Brain microvascular endothelial cell (primary cell): ENCODE results near the gene LST1.

Experiments
- DNase-seq: peaks from one replicate; pipeline ENCODE4 v3.0.0-alpha.2; 2020
- H3K27ac ChIP-seq: fragments of 250-450 bp; sonication (Bioruptor Pico); 2 replicates; pipeline ENCODE4 v1.5.1; 2020; ENCODE audit warnings: mild to moderate bottlenecking, moderate library complexity
- H3K27me3 ChIP-seq: fragments of 250-450 bp; sonication (Bioruptor Pico); replicated peaks from 2 replicates; pipeline ENCODE4 v1.5.1; 2020; ENCODE audit warnings: mild to moderate bottlenecking
- H3K36me3 ChIP-seq: fragments of 250-450 bp; sonication (Bioruptor Pico); replicated peaks from 2 replicates; pipeline ENCODE4 v1.5.1; 2020; ENCODE audit warnings: mild to moderate bottlenecking
- H3K4me3 ChIP-seq: 2 replicates; pipeline ENCODE4 v1.5.1; 2011; ENCODE audit warnings: low read depth, mild to moderate bottlenecking, control low read depth, low read length, moderate library complexity
- CTCF ChIP-seq: IDR thresholded peaks from 2 replicates; pipeline ENCODE4 v1.5.1; 2011; ENCODE audit warnings: low read depth, mild to moderate bottlenecking, moderate library complexity, low read length, control low read depth, inconsistent platforms; ENCODE audit errors: missing control alignments
- in situ Hi-C: cut with HindIII; loops from 2 replicates; pipeline ENCODE4 v1.10.0; 2017; ENCODE audit warnings: low sequenced_read_pairs, low pct_ligation_motif_present

LST1 gene

GRCh38 chr6:31634969-31635575, 49.0 kb downstream of the LST1 start:
- Histone ChIP-seq H3K27ac (no peak overlapping the region), H3K4me3 (no peak overlapping the region), H3K36me3 (peaks cover 91% of the 10 kb centered on the region), H3K27me3 (no peaks in the 10 kb centered on the region)
- in situ Hi-C loops, result no loop called here
- no peak for TF ChIP-seq CTCF
- DNase-seq, result no peak

GRCh38 chr6:31636698-31637596, 50.9 kb downstream of the LST1 start:
- no peak overlapping the region for H3K27ac ChIP-seq
- DNase-seq, result no peak
- in situ Hi-C loops, result no loop called here
- H3K36me3 ChIP-seq, result peaks cover 91% of the 10 kb centered on the region
- no peak for TF ChIP-seq CTCF
- no peaks in the 10 kb centered on the region for H3K27me3 ChIP-seq
- no peak overlapping the region for H3K4me3 ChIP-seq
